ENCODE results near the gene VPS33B. TPM values are rescaled to one million over a fixed set of nuclear protein-coding genes. Genes with fewer than 3 reads are reported as not detected.

The VPS33B gene
- total and polyA plus RNA-seq, 4 experiments from 2014 or later, result 4.7 to 27.8 (median 19.1) TPM

- Mint-ChIP-seq H3K9me3 (peaks cover 0 to 4% (median 0%) of the 10 kb centered on the region in 8 donors), H3K36me3 (peaks cover 17 to 42% of the 10 kb centered on the region in 2 donors), H3K27ac (peak within 1 kb of the TSS; percentile 82 to 98 (median 95)), H3K27me3 (no peaks in the 10 kb centered on the region), H3K4me3 (peak within 1 kb of the TSS; percentile 85 to 92 (median 88)), H3K4me1 (peaks cover 6 to 26% (median 18%) of the 10 kb centered on the region in 4 donors)
- DNase-seq, result peak; percentile 84 to 91 (median 85)
- H3K9me3 ChIP-seq (ENCODE audit: control insufficient read depth in 1 of 2, low read length in 2 of 2), result no peaks in the 10 kb centered on the region
- H3K4me3 ChIP-seq (ENCODE audit: low read length in 2 of 2), result peak within 1 kb of the TSS; percentile 90 to 98
- H3K27ac ChIP-seq (ENCODE audit: low read depth, low read length), result peak within 1 kb of the TSS; percentile 94
- intact Hi-C loops (cut with micrococcal nuclease), result loop anchor here (1.0 to 2.0 kb wide), 4 partner anchors 20 to 68 kb away; partner anchors contain the start of genes PRC1, UNC45A and VPS33B
- ChIA-PET CTCF (ENCODE audit: partially characterized antibody) (interaction anchor here (0.7 to 11.2 kb wide), 17 partner anchors 9 to 866 kb away, joined by 3 to 155 read pairs (median 5); partner anchors contain the start of genes HDDC3, MAN2A2 and UNC45A), POLR2A (ENCODE audit: partially characterized antibody) (interaction anchor here (0.7 to 7.8 kb wide), 10 partner anchors 12 to 425 kb away, joined by 3 to 130 read pairs (median 6); partner anchors contain the start of genes BLM, HDDC3, MAN2A2 and UNC45A)
- peaks cover 15% of the 10 kb centered on the region for H3K4me1 ChIP-seq (ENCODE audit: insufficient read depth, low read length)
- H3K27me3 ChIP-seq (ENCODE audit: insufficient read depth, low read length), result no peaks in the 10 kb centered on the region
- peaks cover 25% of the 10 kb centered on the region for H3K36me3 ChIP-seq (ENCODE audit: insufficient read depth, low read length)
Observed at GRCh38 chr15:90954712-90955623, 67.4 kb downstream of the VPS33B start, which contains the start of gene RCCD1. RCCD1 (plus strand) TSS chr15:90954884; CDS start chr15:90956735, 1,851 bp downstream.

GRCh38 chr15:90953947-90954711, 68.3 kb downstream of the VPS33B start:
- H3K4me1 Mint-ChIP-seq, result peaks cover 6 to 26% (median 18%) of the 10 kb centered on the region in 4 donors
- H3K36me3 Mint-ChIP-seq, result peaks cover 16 to 42% of the 10 kb centered on the region in 2 donors
- Histone ChIP-seq H3K27ac (ENCODE audit: low read depth, low read length) (peak overlapping the region; percentile 94), H3K4me3 (ENCODE audit: low read length in 2 of 2) (peak overlapping the region; percentile 90 to 98), H3K4me1 (ENCODE audit: insufficient read depth, low read length) (peaks cover 15% of the 10 kb centered on the region), H3K27me3 (ENCODE audit: insufficient read depth, low read length) (no peaks in the 10 kb centered on the region), H3K9me3 (ENCODE audit: control insufficient read depth in 1 of 2, low read length in 2 of 2) (no peaks in the 10 kb centered on the region), H3K36me3 (ENCODE audit: insufficient read depth, low read length) (peaks cover 26% of the 10 kb centered on the region)
- no peaks in the 10 kb centered on the region for H3K27me3 Mint-ChIP-seq
- DNase-seq, result no peak
- H3K27ac Mint-ChIP-seq, result peak overlapping the region; percentile 82 to 98 (median 95)
- H3K9me3 Mint-ChIP-seq, result peaks cover 0 to 4% (median 0%) of the 10 kb centered on the region in 8 donors
- peak overlapping the region; percentile 85 to 92 (median 88) for H3K4me3 Mint-ChIP-seq
- ChIA-PET POLR2A (ENCODE audit: partially characterized antibody) (interaction anchor here (0.7 to 7.8 kb wide), 11 partner anchors 11 to 424 kb away, joined by 3 to 130 read pairs (median 4); partner anchors contain the start of genes BLM, HDDC3, MAN2A2 and PRC1), CTCF (ENCODE audit: partially characterized antibody) (interaction anchor here (0.7 to 11.2 kb wide), 10 partner anchors 11 to 865 kb away, joined by 3 to 155 read pairs (median 4); partner anchors contain the start of genes HDDC3, MAN2A2 and UNC45A)
- intact Hi-C loops (cut with micrococcal nuclease), result loop anchor here (1.0 to 2.0 kb wide), 2 partner anchors 40 to 69 kb away; partner anchors contain the start of genes PRC1 and VPS33B

GRCh38 chr15:90952901-90953677, 69.3 kb downstream of the VPS33B start:
- ChIA-PET CTCF (ENCODE audit: partially characterized antibody) (interaction anchor here (5.4 to 11.2 kb wide), 2 partner anchors 10 to 21 kb away, joined by 28 to 155 read pairs; partner anchors contain the start of genes HDDC3 and UNC45A), POLR2A (ENCODE audit: partially characterized antibody) (interaction anchor here (0.7 to 7.8 kb wide), 4 partner anchors 13 to 51 kb away, joined by 3 to 130 read pairs (median 10); partner anchors contain the start of genes HDDC3, MAN2A2, PRC1 and UNC45A)
- Mint-ChIP-seq H3K4me1 (peaks cover 6 to 26% (median 18%) of the 10 kb centered on the region in 4 donors), H3K36me3 (peaks cover 17 to 49% of the 10 kb centered on the region in 2 donors), H3K4me3 (peak overlapping the region in 4 of 8 donors; percentile 4 to 33 (median 30)), H3K9me3 (peaks cover 0 to 4% (median 0%) of the 10 kb centered on the region in 8 donors), H3K27me3 (no peaks in the 10 kb centered on the region), H3K27ac (peak overlapping the region in 2 of 7 donors; percentile 35 to 82)
- H3K4me3 ChIP-seq (ENCODE audit: low read length in 2 of 2), result no peak overlapping the region
- no peak overlapping the region for H3K27ac ChIP-seq (ENCODE audit: low read depth, low read length)
- no peaks in the 10 kb centered on the region for H3K27me3 ChIP-seq (ENCODE audit: insufficient read depth, low read length)
- H3K4me1 ChIP-seq (ENCODE audit: insufficient read depth, low read length), result peaks cover 15% of the 10 kb centered on the region
- H3K9me3 ChIP-seq (ENCODE audit: control insufficient read depth in 1 of 2, low read length in 2 of 2), result no peaks in the 10 kb centered on the region
- peaks cover 31% of the 10 kb centered on the region for H3K36me3 ChIP-seq (ENCODE audit: insufficient read depth, low read length)
- intact Hi-C loops (cut with micrococcal nuclease), result no loop called here
- DNase-seq, result no peak

- H3K4me1 Mint-ChIP-seq, result peaks cover 3 to 18% (median 8%) of the 10 kb centered on the region in 4 donors
- CTCF ChIA-PET (ENCODE audit: partially characterized antibody), result interaction anchor here (0.7 to 9.4 kb wide), 2 partner anchors 18 to 46 kb away, joined by 3 to 112 read pairs; partner anchors contain the start of genes HDDC3 and UNC45A
- H3K27ac ChIP-seq (ENCODE audit: low read depth, low read length), result no peak overlapping the region
Observed at GRCh38 chr15:90950676-90951075, 71.7 kb downstream of the VPS33B start.

GRCh38 chr15:90949979-90950675, 72.3 kb downstream of the VPS33B start:
- no peak overlapping the region for H3K27ac Mint-ChIP-seq
- POLR2A ChIA-PET (ENCODE audit: partially characterized antibody), result interaction anchor here (0.9 to 7.8 kb wide), 3 partner anchors 8 to 17 kb away, joined by 3 to 130 read pairs (median 6); partner anchors contain the start of genes HDDC3 and UNC45A
- H3K9me3 Mint-ChIP-seq, result peaks cover 0 to 3% (median 0%) of the 10 kb centered on the region in 8 donors
- Histone ChIP-seq H3K4me1 (ENCODE audit: insufficient read depth, low read length) (peaks cover under 1% of the 10 kb centered on the region), H3K9me3 (ENCODE audit: control insufficient read depth in 1 of 2, low read length in 2 of 2) (no peaks in the 10 kb centered on the region), H3K27ac (ENCODE audit: low read depth, low read length) (no peak overlapping the region), H3K36me3 (ENCODE audit: insufficient read depth, low read length) (peaks cover 49% of the 10 kb centered on the region), H3K4me3 (ENCODE audit: low read length in 2 of 2) (no peak overlapping the region), H3K27me3 (ENCODE audit: insufficient read depth, low read length) (no peaks in the 10 kb centered on the region)
- H3K36me3 Mint-ChIP-seq, result peaks cover 17 to 65% of the 10 kb centered on the region in 2 donors
- no peaks in the 10 kb centered on the region for H3K27me3 Mint-ChIP-seq
- no peak for DNase-seq
- CTCF ChIA-PET (ENCODE audit: partially characterized antibody), result interaction anchor here (0.7 to 9.4 kb wide), 3 partner anchors 18 to 100 kb away, joined by 3 to 112 read pairs (median 5); partner anchors contain the start of genes HDDC3 and UNC45A
- intact Hi-C loops (cut with micrococcal nuclease), result no loop called here
- H3K4me1 Mint-ChIP-seq, result peaks cover 3 to 16% (median 6%) of the 10 kb centered on the region in 4 donors
- no peak overlapping the region for H3K4me3 Mint-ChIP-seq

More at GRCh38 chr15:90950676-90951075, 71.7 kb downstream of the VPS33B start:
- Histone ChIP-seq H3K4me3 (ENCODE audit: low read length in 2 of 2) (no peak overlapping the region), H3K9me3 (ENCODE audit: control insufficient read depth in 1 of 2, low read length in 2 of 2) (no peaks in the 10 kb centered on the region), H3K36me3 (ENCODE audit: insufficient read depth, low read length) (peaks cover 48% of the 10 kb centered on the region), H3K4me1 (ENCODE audit: insufficient read depth, low read length) (peaks cover 6% of the 10 kb centered on the region), H3K27me3 (ENCODE audit: insufficient read depth, low read length) (no peaks in the 10 kb centered on the region)
- Mint-ChIP-seq H3K36me3 (peaks cover 17 to 63% of the 10 kb centered on the region in 2 donors), H3K27ac (no peak overlapping the region), H3K4me3 (no peak overlapping the region), H3K27me3 (no peaks in the 10 kb centered on the region), H3K9me3 (peaks cover 0 to 3% (median 0%) of the 10 kb centered on the region in 8 donors)
- intact Hi-C loops (cut with micrococcal nuclease), result no loop called here
- no peak for DNase-seq
- POLR2A ChIA-PET (ENCODE audit: partially characterized antibody), result interaction anchor here (7.8 kb wide), 1 partner anchor 17 kb away, joined by 130 read pairs; the partner anchor contains the start of genes HDDC3 and UNC45A

All from CD4-positive, alpha-beta memory T cell (primary cell).